Measurements from ENCODE around the gene PADI1. TPM values are rescaled to one million over a fixed set of nuclear protein-coding genes. Genes with fewer than 3 reads are reported as not detected.

PADI1 gene
- polyA plus RNA-seq, 1 donor from 2014 or later: 0.66 TPM

- no peaks in the 10 kb centered on the region for H3K9me2 ChIP-seq (ENCODE audit: insufficient read depth, low read length)
- no peak for TF ChIP-seq EZH2 (IDR thresholded peaks at IDR 0.05; ENCODE audit: borderline replicate concordance, insufficient read depth, low read length, poor library complexity, severe bottlenecking)
- no peak for TF ChIP-seq MXI1 (conservative IDR thresholded peaks at IDR 0.05; ENCODE audit: poor library complexity, severe bottlenecking)
- no peak for TF ChIP-seq EP300 (conservative IDR thresholded peaks at IDR 0.05; ENCODE audit: poor library complexity, severe bottlenecking)
- no peak for TF ChIP-seq POLR2AphosphoS5 (IDR thresholded peaks at IDR 0.05)
- no peak for TF ChIP-seq SMC3 (conservative IDR thresholded peaks at IDR 0.05; ENCODE audit: poor library complexity)
- TF ChIP-seq RAD21 (conservative IDR thresholded peaks at IDR 0.05): no peak
- TF ChIP-seq REST (IDR thresholded peaks at IDR 0.05; ENCODE audit: borderline replicate concordance): no peak
- no peak for TF ChIP-seq CTCF (IDR thresholded peaks at IDR 0.05; ENCODE audit: poor library complexity, severe bottlenecking)
- TF ChIP-seq TAF1 (IDR thresholded peaks at IDR 0.05; ENCODE audit: low read depth): no peak
- no peak overlapping the region for H3K27ac ChIP-seq (ENCODE audit: low read length)
- no peaks in the 10 kb centered on the region for H3K27me3 ChIP-seq (ENCODE audit: insufficient read depth, low read depth, low read length)
- no peak overlapping the region for H3K9ac ChIP-seq (ENCODE audit: low read length)
- no peak overlapping the region for H2AFZ ChIP-seq (ENCODE audit: low read depth, low read length)
- H3K79me2 ChIP-seq (replicated peaks; ENCODE audit: insufficient read depth, low read length): no peaks in the 10 kb centered on the region
- no peaks in the 10 kb centered on the region for H4K20me1 ChIP-seq (ENCODE audit: insufficient read depth)
- H3K4me3 ChIP-seq (ENCODE audit: low read length): no peak overlapping the region
- H3F3A ChIP-seq (ENCODE audit: insufficient read depth, low read length, poor library complexity, severe bottlenecking): no peaks in the 10 kb centered on the region
- H3K36me3 ChIP-seq (ENCODE audit: insufficient read depth, low read length): no peaks in the 10 kb centered on the region
- no peak overlapping the region for H3K4me2 ChIP-seq (ENCODE audit: low read length)
- H3K9me3 ChIP-seq (ENCODE audit: low read length): no peaks in the 10 kb centered on the region
Measured at GRCh38 chr1:17158961-17159360, 46.0 kb upstream of the PADI1 start.

- Histone ChIP-seq H3K4me2 (ENCODE audit: low read length) (no peak overlapping the region), H3K79me2 (replicated peaks; ENCODE audit: insufficient read depth, low read length) (no peaks in the 10 kb centered on the region), H3K4me3 (ENCODE audit: low read length) (no peak overlapping the region), H4K20me1 (ENCODE audit: insufficient read depth) (no peaks in the 10 kb centered on the region), H3K9me2 (ENCODE audit: insufficient read depth, low read length) (no peaks in the 10 kb centered on the region), H3K27me3 (ENCODE audit: insufficient read depth, low read depth, low read length) (no peaks in the 10 kb centered on the region), H3F3A (ENCODE audit: insufficient read depth, low read length, poor library complexity, severe bottlenecking) (no peaks in the 10 kb centered on the region), H3K27ac (ENCODE audit: low read length) (no peak overlapping the region), H3K9ac (ENCODE audit: low read length) (no peak overlapping the region), H3K9me3 (ENCODE audit: low read length) (no peaks in the 10 kb centered on the region), H3K36me3 (ENCODE audit: insufficient read depth, low read length) (no peaks in the 10 kb centered on the region), H2AFZ (ENCODE audit: low read depth, low read length) (no peak overlapping the region)
- TF ChIP-seq EZH2 (IDR thresholded peaks at IDR 0.05; ENCODE audit: borderline replicate concordance, insufficient read depth, low read length, poor library complexity, severe bottlenecking): no peak
- TF ChIP-seq EP300 (conservative IDR thresholded peaks at IDR 0.05; ENCODE audit: poor library complexity, severe bottlenecking): no peak
- no peak for TF ChIP-seq POLR2AphosphoS5 (IDR thresholded peaks at IDR 0.05)
- no peak for TF ChIP-seq RAD21 (conservative IDR thresholded peaks at IDR 0.05)
- no peak for TF ChIP-seq CTCF (IDR thresholded peaks at IDR 0.05; ENCODE audit: poor library complexity, severe bottlenecking)
- no peak for TF ChIP-seq TAF1 (IDR thresholded peaks at IDR 0.05; ENCODE audit: low read depth)
- TF ChIP-seq SMC3 (conservative IDR thresholded peaks at IDR 0.05; ENCODE audit: poor library complexity): no peak
- TF ChIP-seq MXI1 (conservative IDR thresholded peaks at IDR 0.05; ENCODE audit: poor library complexity, severe bottlenecking): no peak
- no peak for TF ChIP-seq REST (IDR thresholded peaks at IDR 0.05; ENCODE audit: borderline replicate concordance)
Measured at GRCh38 chr1:17161137-17161740, 43.7 kb upstream of the PADI1 start.

All from neural cell (in vitro differentiated cells).